ENCODE data around the gene CCDC174.
A peak's percentile ranks its signal among the peaks of the same experiment; 100 is the strongest.

The CCDC174 gene

DNA sequence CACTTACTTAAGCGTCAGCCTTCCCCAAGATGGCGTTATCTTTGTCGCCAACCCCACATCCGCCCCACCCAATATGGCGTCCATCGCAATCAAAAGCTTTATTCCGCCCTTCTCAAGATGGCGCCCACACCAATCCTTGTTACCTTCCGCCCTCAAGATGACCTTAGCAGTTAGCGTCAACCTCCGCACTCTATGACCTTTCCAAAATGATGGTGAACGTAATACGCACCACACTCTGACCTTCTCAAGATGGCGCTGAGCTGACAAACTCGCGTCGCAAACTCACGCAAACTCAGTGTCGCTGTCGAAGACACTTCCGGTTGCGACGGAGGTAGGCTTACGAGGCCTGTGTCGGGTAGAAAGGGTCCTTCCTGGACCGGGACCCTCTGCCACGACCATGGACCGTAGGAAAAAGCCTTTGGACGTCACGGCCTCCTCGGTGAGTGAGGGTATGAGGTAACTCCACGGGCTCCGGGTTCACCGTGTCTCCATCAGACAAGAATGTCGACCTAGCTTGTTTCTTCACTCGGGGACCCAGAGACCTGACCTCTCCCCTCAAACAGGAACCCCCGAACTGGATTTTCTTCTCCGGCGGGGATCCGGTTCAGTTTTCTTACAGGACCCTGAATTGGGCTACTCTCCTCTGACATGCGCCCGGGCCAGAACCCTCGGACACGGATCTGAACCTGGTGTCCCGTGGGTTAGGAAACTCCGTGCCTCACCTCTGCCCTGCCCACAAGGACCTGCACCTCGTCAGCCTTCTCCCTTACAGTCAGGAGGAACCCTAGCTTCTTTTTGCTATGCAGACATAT is at the start of gene CCDC174:
Gene CCDC174 (plus strand): TSS at position 323 of the 812 bp plus-strand sequence. CDS start 75 bp downstream, at position 398.
- TF ChIP-seq, protein P1, sequence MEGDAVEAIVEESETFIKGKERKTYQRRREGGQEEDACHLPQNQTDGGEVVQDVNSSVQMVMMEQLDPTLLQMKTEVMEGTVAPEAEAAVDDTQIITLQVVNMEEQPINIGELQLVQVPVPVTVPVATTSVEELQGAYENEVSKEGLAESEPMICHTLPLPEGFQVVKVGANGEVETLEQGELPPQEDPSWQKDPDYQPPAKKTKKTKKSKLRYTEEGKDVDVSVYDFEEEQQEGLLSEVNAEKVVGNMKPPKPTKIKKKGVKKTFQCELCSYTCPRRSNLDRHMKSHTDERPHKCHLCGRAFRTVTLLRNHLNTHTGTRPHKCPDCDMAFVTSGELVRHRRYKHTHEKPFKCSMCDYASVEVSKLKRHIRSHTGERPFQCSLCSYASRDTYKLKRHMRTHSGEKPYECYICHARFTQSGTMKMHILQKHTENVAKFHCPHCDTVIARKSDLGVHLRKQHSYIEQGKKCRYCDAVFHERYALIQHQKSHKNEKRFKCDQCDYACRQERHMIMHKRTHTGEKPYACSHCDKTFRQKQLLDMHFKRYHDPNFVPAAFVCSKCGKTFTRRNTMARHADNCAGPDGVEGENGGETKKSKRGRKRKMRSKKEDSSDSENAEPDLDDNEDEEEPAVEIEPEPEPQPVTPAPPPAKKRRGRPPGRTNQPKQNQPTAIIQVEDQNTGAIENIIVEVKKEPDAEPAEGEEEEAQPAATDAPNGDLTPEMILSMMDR (IDR thresholded peaks at IDR 0.05; ENCODE audit: low read depth, low read length) = no peak
- H3K4me3 ChIP-seq (replicated peaks in 1 of 2; ENCODE audit: low read depth in 2 of 2, low read length in 2 of 2) = peak within 1 kb of the TSS; percentile 83 to 91
- peak; percentile 99 to 100 for DNase-seq (ENCODE audit: low read depth in 2 of 2)

DNA sequence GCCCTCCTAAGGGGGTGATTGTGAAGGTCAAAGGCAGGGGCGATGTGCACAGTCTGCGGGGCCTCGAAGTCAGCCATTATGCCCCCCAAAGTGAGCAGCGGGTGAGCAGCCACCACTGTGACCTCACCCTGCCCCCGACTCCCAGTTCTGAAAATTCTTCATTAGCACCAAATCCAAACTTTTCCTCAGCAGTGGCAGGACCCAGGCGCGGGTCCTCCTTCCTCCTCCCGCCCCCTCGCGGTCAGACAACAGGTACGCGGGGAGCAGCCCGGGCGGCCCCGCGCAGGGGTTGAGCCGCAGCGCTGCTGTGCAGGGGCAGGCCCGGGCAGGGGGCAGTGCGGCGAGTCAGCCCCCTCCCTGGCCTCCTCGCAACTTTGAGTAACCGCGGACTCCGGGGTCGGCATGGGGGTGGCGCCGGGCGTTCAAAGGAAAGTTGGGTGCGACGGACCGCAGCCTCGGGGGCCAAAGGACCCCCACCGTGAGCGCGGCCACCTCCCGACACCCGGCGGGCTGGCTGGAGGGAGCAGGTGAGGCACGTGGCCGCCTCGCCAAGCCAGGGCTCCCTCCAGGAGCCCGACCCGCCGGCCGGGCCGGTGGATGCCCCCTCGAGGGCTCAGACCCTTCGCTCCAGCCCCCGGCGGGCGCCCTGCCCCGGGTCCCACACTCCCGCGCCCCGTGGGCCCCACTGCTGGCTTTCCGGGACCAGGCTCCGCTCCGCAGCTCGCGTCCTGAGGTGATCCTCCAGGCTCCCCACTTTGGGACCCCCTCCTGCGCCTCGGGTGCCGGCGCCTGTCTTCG is 49.4 kb upstream of the CCDC174 start:
- H3K4me3 ChIP-seq (replicated peaks in 1 of 2; ENCODE audit: low read depth in 2 of 2, low read length in 2 of 2) = no peak overlapping the region
- TF ChIP-seq, protein P1 (IDR thresholded peaks at IDR 0.05; ENCODE audit: low read depth, low read length) = no peak
- DNase-seq (ENCODE audit: low read depth in 2 of 2) = no peak

DNA sequence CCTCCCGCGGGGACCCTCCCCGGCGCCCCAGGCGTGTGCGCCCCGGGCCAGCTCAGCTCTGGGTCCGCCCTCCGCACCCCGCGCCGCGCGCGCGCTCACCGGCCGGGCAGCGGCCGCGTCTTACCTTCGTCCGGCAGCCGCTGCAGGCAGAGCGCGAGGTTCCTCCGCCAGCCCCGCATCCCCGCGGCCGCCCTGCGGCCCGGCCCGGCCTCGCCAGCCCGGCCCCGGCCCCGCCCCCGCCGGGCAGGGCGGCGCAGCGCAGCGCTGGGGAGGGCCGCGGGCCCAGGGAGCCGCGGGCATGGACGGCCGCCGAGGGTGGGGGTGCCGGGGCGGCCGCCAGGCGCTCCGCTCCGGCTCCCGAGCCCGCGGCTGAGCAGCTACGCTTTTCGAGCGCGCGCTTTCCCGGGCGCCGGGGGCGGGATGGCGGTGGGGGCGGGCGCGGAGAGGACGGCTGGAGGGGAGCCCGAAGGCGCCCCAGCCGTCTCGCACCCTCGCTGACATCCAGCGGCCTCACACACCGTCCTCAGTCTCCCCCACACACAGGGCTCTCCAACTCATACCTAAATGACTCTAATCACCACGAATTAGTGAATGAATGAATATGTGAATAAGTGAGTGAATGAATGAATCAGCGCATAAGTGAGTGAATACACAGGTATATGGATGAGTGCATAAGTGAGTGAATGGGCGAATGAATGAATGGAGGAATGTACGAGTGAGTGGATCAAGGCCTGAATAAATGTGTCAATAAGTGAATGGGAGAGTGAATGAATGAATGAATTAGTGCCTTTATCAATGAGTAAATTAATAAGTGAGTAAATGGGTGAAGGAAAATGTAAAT is 48.5 kb upstream of the CCDC174 start:
- TF ChIP-seq, protein P1 (IDR thresholded peaks at IDR 0.05; ENCODE audit: low read depth, low read length) = no peak
- DNase-seq (ENCODE audit: low read depth in 2 of 2) = no peak
- H3K4me3 ChIP-seq (replicated peaks in 1 of 2; ENCODE audit: low read depth in 2 of 2, low read length in 2 of 2) = no peak overlapping the region

DNA sequence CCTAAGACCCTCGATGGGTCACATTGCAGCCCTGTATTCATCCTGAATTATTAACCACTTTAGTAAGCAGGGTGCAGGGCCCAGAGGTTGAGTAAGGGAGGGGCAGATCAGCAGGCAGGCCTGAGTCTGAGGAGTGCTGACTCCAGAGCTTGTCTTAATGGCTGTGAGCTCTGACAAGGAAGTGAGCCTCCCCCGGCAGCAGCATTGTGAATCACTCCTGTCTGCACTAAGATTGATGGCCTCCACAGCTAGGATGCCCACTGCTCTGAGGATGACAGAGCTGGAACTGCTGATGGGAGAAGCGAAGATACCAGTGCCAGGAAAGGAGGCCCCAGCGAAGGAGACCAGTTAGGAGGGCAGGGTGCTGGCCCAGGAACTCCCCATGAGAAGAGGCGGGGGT is 46.5 kb upstream of the CCDC174 start:
- no peak overlapping the region for H3K4me3 ChIP-seq (replicated peaks in 1 of 2; ENCODE audit: low read depth in 2 of 2, low read length in 2 of 2)
- DNase-seq (ENCODE audit: low read depth in 2 of 2) = no peak
- TF ChIP-seq, protein P1 (IDR thresholded peaks at IDR 0.05; ENCODE audit: low read depth, low read length) = no peak

DNA sequence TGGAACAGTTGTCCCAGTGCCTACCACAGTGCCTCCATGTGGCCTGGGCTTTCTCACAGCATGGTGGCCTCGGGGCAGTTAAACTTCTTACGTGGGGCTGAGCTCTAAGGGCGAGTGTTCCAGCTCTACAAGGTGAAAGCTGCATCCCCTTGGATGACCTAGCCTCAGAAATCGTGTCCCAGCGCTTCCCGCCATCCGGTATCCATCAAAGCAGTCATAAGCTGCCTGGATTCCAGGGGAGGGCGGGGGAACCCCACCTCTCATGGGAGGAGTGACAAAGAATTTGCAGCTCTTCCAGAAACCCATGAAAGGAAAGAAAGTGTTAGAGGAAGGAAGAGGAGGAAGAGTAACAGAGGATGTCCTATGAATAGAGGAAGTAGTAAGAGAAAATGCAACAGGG is 45.8 kb upstream of the CCDC174 start:
- TF ChIP-seq, protein P1 (IDR thresholded peaks at IDR 0.05; ENCODE audit: low read depth, low read length) = no peak
- DNase-seq (ENCODE audit: low read depth in 2 of 2) = no peak
- H3K4me3 ChIP-seq (replicated peaks in 1 of 2; ENCODE audit: low read depth in 2 of 2, low read length in 2 of 2) = no peak overlapping the region

DNA sequence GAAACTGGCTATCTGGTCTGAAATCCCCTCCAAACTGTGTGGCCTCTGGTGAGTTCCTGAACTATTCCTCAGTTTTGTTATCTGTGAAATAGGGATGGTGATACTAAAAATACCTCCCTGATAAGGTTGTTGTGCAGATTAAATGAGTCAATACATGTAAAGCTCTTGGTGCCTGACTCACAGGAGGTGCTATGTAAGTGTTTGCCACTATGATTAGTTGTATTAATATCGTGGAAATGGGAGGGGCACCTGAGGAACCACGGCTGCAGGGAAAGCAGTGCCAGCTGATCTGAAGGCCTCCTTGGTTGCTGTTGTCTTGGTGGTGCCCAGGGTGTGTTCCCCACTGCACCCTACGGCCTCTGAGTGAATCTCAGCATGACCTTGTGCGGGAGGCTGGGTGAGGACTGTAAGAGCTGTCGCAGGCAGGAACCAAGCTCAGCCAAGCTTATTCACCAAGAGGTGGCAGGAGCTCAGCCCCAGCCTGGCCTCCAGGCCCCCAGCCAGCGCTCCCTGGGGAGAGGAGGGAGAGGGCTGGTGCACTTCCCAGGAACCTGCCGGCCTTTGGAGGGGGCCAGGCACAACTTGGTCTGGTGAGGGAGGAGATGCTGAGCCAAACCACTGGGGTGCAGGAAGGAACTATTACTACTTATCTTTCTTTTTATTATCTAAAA is 44.8 kb upstream of the CCDC174 start:
- no peak for DNase-seq (ENCODE audit: low read depth in 2 of 2)
- TF ChIP-seq, protein P1 (IDR thresholded peaks at IDR 0.05; ENCODE audit: low read depth, low read length) = no peak
- no peak overlapping the region for H3K4me3 ChIP-seq (replicated peaks in 1 of 2; ENCODE audit: low read depth in 2 of 2, low read length in 2 of 2)
